ENCODE measurements around the gene CACNG5.

The CACNG5 gene

GRCh38 chr17:66834919-66835454 is at the start of gene CACNG5:
Gene CACNG5 (plus strand): TSS chr17:66835117. CDS start chr17:66877333, 42,216 bp downstream.
- DNase-seq, result no peak

DNA sequence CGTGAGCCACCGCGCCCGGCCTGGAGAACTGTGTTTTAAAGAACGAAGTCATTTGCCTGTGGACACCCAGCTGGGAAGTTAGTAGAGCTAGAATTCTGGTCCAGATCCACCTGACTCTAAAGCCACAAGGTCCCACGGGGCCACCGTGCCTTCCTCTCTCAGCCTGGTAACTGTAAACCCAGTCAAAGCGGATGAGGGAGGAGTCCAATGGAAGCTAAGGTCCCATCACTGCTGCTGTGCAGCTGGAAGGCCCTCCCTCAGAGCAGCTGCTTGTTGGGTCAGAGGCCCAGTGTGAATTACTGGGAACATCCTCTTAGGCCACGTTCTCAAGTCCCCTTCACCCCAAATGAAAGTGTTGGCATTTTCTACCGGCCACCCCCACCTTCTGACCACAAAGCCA is 48.8 kb upstream of the CACNG5 start:
- no peak for DNase-seq

DNA sequence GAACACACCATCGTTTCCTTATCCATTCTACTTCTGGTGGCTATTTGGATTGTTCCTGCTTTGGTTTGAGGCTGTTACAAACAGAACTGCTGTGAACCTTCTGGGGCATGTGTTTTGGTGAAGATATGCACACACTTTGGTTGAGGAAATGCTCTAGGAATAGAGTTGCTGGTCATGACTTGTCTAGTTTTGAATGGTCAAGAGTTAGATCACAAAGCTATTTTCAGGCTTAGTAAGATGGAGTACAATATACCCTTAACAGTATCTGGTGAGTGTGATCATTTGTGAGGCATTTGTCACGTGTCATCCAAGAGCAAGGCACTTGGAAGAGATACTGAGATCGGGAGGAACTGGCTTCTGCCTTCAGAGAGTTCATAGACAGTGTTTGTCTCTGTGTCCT is 47.0 kb upstream of the CACNG5 start:
- no peak for DNase-seq

DNA sequence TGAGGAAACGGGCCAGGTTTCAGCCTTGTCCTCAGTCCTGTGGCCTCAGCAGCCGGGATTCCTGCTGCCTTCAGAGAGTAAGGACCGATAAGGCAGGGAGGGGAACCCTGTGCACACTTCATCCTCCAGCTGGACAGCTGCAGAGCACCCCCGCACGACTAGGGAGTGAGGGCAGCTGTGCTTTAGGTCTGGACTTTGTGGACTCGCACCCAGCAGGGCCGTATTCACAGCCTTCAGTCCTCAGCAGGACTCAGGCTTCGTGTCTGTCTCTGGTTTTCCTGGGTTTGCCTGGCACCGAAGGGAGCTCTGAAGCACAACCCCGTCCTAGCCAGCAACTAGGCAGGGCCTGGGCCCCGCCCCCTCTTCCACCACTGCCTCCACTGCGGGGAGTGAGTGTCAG is 45.8 kb upstream of the CACNG5 start:
- DNase-seq, result no peak

DNA sequence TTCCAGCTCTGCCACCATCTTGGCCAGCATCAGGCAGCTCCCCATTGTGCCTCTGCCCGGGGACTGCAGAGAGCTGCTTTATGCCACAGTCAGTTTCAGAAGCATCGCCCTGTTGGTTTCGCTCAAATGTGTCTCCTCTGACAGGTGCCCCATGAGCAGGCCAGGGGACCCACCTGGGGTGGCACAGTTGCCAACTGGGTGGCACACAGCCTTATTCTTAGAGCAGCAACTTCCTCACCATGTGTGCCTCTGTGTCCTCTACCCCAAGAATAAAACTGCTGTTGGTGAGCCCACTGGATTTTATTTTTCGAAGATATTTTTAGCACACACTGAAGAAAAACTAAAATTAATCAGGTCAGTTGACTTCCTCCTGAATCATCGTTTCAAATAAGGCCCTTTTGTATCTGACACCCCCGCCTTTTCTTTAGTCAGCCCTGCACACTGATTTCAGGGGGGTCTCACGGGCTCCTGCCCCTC is 44.9 kb upstream of the CACNG5 start:
- no peak for DNase-seq

DNA sequence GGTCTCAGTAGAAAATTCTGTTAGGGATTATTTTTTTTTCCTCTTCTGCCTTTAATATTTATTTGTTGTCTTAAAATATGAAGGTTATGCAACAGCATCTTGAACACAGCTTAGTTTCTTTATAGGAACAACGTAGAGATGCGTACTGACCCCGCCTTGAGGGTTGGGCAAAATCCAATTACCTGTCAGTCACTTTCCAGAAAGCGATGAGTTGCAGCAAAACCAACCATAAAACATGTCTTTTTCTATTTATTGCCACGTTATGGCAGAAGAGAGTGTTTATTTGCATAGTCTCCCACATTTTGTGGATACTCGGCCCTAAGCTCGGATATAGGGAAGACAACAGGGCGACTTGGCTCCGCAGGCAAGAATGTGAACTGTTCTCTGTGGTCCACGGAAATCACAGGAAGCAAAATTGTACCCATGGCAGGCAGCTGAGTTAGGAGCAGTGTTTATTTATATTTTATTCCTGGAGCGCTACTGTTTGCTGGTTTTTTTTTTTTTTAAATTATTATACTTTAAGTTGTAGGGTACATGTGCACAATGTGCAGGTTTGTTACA is 44.3 kb upstream of the CACNG5 start:
- DNase-seq, result no peak

- DNase-seq, result no peak
Measured at GRCh38 chr17:66791347-66791746, 43.6 kb upstream of the CACNG5 start.

DNA sequence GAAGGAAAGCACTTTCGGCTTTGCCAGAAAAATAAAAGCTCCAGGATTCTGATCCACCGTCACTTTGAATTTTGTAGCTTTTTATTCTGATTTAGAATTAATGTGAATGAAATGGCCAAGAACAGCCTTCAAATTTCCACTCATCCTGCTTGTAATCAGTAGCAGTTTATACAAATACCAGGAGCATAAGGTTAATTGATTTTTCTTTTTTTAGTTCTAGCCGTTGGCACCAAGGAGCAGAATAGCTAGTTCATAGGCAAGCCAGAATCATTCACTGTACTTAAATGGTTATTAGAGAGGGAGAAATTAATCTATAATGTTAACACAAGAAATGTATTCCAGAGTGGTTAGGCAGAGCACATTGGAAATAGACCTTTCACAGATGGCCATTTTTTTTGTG is 41.1 kb upstream of the CACNG5 start:
- no peak for DNase-seq

DNA sequence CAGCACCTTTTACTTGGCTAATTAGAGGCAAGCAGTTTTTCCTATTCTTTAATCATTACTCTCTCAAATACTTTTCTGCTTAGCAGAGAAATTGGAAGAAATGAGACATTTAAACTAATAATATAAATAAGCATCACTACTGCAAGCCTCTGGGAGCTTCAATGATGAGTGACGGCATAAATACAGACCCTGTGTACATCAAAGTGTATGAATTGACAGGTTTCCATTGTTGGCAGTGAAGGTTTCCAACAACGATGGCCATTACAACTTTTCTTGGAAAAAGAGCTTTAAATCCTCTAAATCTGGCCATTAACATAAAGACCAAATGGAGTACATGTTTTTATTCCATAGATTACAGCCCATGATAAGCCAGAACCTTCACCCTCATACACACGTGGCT is 39.4 kb upstream of the CACNG5 start:
- no peak for DNase-seq

- no peak for DNase-seq
Measured at GRCh38 chr17:66799849-66800537, 34.9 kb upstream of the CACNG5 start.

DNA sequence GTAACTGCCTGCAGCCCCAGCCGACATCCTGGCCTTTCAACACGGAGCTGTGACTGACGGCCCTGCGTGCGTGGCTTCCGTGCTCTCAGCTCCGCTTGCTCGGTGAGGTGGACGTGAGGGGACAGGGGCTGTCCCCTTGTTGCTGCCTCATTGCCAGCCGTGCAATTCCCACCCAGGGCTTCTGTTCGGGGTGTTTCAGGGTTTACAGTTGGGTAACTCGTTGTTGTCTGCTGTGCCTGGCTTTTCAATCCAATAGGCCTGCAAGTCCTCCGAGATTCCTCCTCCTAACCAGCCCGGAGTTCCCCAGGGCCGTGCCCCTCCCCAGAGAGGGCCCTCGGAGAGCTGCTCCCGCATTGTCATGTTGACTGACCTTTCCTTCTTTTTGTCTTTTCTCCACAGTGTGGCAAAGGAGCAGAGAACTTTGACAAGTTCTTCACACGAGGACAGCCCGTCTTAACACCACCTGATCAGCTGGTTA is 31.4 kb upstream of the CACNG5 start:
- no peak for DNase-seq

DNA sequence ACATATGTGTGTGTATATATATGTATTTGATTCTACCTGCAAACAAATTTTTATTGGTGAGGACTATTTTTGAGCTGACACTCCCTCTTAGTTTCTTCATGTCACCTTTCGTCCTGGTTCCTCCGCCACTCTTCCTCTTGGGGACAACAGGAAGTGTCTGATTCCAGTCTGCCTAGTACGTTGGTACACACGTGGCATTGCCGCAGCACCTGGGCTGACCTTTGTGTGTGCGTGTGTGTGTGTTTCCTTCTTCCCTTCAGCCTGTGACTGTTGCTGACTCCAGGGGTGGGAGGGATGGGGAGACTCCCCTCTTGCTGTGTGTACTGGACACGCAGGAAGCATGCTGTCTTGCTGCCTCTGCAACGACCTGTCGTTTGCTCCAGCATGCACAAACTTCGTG is 29.4 kb upstream of the CACNG5 start:
- no peak for DNase-seq

GRCh38 chr17:66807182-66807581 is 27.7 kb upstream of the CACNG5 start:
- no peak for DNase-seq

DNA sequence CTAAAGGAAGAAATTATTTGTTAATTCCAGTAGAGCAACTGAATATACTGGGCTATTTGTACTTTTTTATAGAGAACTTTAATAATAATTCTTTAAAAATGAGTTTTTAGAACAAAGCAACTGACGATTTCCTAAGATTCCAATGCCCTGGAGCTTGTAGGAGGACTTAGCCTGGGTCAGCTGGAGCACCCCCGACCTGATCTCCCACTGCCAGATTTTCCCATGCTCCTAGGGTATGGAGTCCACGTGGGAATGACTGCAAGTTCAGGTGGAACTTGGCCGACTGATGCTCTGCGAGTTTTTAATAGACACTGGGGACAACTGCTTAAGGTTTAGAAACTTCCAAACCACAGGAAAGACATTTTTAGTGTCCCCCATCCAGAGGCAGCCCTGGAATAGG is 25.5 kb upstream of the CACNG5 start:
- DNase-seq, result no peak

DNA sequence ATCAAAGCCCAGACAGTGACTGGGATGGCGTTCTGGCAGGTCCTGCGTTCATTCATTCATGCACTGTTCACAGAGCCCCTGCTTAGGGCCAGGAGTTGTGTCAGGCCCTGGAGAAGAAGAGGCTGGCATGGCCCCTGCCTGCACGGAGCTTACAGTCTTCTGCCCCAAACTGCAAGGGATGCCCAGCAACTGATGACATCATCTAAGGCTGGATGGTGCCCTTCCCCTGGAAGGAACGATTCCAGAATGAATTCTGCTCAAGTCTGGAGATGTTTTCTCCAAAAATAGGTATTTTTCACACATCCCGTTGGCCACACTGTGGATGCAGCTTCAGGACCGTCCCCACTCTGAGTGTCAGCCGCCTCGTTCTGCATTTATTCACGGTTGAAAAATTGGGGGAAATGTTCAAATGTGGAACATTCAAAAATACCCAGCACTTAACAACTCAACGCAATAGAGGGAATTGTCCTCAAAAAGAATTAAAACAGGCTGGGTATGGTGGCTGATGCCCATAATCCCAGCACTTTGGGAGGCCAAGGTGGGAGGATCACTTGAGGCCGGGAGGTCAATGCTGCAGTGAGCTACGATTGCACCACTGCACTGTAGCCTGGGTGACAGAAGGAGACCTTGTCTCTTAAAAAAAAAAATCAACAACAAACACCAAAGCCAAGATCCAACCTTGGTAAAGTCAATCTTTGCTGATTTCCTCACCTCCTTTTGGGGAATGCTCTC is 23.8 kb upstream of the CACNG5 start:
- DNase-seq, result no peak

GRCh38 chr17:66811683-66812054 is 23.2 kb upstream of the CACNG5 start:
- no peak for DNase-seq

DNA sequence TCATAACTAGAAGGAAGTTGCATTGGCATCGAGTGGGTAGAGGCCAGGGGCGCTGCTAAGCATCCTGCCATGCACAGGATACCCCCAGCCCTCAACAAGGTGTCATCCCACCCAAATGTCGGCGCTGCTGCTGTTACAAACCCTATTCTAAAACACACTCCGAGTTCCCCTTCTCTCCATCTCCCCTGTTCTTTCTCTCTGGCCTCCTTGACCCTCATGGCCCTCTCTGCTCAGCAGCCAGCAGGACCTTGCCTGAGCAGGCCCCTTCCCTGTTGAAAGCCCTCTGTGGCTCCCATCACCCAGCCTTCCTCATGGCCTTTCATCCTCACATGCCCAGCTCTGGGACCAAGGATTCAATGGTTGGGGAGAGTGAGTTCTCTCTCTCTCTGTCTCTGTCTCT is 22.3 kb upstream of the CACNG5 start:
- DNase-seq, result no peak

GRCh38 chr17:66813296-66813695 is 21.6 kb upstream of the CACNG5 start:
- DNase-seq, result no peak

GRCh38 chr17:66814026-66814425 is 20.9 kb upstream of the CACNG5 start:
- DNase-seq, result no peak

- DNase-seq, result no peak
Measured at GRCh38 chr17:66814570-66814969, 20.3 kb upstream of the CACNG5 start.

- no peak for DNase-seq
Measured at GRCh38 chr17:66817750-66818149, 17.2 kb upstream of the CACNG5 start.

DNA sequence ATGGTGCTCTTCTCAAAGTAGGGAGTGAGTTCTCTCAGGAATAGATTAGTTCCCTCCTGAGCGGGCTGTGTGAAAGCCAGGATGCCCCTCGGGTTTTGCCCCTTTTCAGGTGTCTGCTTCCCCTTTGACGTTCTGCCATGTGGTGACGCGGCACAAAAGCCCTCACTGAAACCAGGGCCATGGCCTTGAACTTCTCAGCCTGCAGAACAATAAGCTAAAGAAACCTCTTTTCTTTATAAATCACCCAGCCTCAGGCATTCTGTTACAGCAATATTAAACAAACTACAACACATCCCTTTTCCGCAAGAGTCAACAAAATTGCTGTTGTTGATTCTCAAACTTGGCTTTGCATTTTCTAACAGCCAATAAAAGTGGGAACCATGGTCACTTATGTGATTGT is 15.5 kb upstream of the CACNG5 start:
- DNase-seq, result no peak

DNA sequence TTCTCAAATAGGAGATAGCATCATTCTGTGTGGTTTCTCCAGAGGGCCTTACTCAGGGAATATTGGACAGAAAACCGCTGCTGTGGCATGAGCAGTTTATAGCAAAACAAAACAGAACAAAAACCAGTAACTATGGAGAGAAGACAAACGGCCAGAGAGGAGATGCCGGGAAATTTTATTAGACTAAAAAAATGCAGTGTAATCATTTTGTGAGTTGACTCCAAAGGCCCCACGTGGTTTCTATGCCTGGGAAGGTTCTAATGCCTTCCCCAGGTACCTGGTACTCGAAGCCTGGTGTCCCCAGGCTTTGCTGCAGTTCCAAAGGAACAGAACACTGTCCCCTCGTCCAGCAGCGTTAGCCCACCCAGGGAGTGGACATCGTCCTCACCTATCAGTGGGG is 12.9 kb upstream of the CACNG5 start:
- no peak for DNase-seq

DNA sequence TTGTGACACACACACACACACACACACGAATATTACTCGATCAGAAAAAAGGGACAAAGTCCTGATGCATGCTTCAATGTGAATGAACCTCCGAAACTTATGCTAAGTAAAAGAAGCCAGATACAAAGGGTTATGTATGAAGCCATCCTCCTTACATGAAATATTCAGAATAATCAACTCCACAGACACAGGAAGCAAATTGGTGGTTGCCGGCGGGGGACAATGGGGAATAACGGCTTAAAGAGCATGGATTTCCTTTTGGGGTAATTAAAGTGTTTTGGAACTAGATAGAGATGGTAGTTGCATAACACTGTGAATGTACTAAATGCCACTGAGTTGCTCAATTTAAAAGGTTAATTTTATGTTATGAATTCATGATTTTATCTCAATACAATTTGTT is 8.1 kb upstream of the CACNG5 start:
- DNase-seq, result no peak
